NB4 (cell line): ENCODE results near the gene VPS37D.

ENCODE experiments used
- POLR2A ChIP-seq: IDR thresholded peaks from 2 replicates; pipeline ENCODE4 v1.6.1; 2011; ENCODE audit warnings: mild to moderate bottlenecking; ENCODE audit not compliant: insufficient read length; ENCODE audit errors: extremely low read depth
- TF ChIP-seq, protein P1 (sequence below): IDR thresholded peaks from one replicate; pipeline ENCODE4 v1.5.1; 2012; ENCODE audit warnings: low read depth, low read length

DNA sequence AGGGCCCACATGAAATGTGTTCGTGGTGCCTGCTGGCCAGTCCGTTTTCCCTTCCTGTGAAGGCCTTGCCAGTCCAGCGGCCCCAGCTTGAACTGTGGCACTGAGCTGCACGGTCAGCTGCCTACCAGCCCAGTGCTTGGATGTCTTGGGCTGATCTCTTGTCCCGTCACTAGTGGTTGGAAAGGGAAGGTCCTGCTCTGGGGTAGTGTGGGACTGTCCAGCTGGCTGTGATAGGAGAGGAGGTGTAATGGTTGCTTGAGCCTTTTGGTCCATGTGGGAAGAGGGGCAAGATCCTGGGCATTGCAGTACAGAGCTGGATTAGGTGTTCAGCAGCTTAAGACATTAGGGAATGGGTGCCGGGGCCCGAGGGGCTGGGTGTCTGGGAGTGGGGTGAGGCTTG is 30.8 kb downstream of the VPS37D start:
- TF ChIP-seq, protein P1, sequence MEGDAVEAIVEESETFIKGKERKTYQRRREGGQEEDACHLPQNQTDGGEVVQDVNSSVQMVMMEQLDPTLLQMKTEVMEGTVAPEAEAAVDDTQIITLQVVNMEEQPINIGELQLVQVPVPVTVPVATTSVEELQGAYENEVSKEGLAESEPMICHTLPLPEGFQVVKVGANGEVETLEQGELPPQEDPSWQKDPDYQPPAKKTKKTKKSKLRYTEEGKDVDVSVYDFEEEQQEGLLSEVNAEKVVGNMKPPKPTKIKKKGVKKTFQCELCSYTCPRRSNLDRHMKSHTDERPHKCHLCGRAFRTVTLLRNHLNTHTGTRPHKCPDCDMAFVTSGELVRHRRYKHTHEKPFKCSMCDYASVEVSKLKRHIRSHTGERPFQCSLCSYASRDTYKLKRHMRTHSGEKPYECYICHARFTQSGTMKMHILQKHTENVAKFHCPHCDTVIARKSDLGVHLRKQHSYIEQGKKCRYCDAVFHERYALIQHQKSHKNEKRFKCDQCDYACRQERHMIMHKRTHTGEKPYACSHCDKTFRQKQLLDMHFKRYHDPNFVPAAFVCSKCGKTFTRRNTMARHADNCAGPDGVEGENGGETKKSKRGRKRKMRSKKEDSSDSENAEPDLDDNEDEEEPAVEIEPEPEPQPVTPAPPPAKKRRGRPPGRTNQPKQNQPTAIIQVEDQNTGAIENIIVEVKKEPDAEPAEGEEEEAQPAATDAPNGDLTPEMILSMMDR: no peak
- TF ChIP-seq POLR2A: no peak
